Fibroblast of pulmonary artery (primary cell): ENCODE data around the gene TMPRSS4.

Experiments used
- DNase-seq: peaks from one replicate; pipeline ENCODE4 v3.0.0-alpha.2; 2010; ENCODE audit warnings: low read depth
- H3K4me3 ChIP-seq: replicated peaks from 2 replicates; pipeline ENCODE4 v1.5.1; 2011; ENCODE audit warnings: low read depth, mild to moderate bottlenecking, control low read depth, low read length, moderate library complexity
- CTCF ChIP-seq: IDR thresholded peaks from 2 replicates; pipeline ENCODE4 v1.5.1; 2011; ENCODE audit warnings: mild to moderate bottlenecking, control low read depth, low read length, inconsistent platforms; ENCODE audit errors: missing control alignments

The TMPRSS4 gene

GRCh38 chr11:118046051-118046963 is 30.6 kb upstream of the TMPRSS4 start:
- DNase-seq: no peak
- no peak overlapping the region for H3K4me3 ChIP-seq
- no peak for TF ChIP-seq CTCF

- H3K4me3 ChIP-seq: no peak overlapping the region
- no peak for TF ChIP-seq CTCF
- DNase-seq: no peak
Observed at GRCh38 chr11:118046964-118047700, 29.7 kb upstream of the TMPRSS4 start.

GRCh38 chr11:118047749-118048148 is 29.1 kb upstream of the TMPRSS4 start:
- no peak for TF ChIP-seq CTCF
- no peak for DNase-seq
- no peak overlapping the region for H3K4me3 ChIP-seq

GRCh38 chr11:118048472-118049370 is 28.2 kb upstream of the TMPRSS4 start:
- no peak for TF ChIP-seq CTCF
- DNase-seq: no peak
- no peak overlapping the region for H3K4me3 ChIP-seq

- no peak for TF ChIP-seq CTCF
- DNase-seq: no peak
- no peak overlapping the region for H3K4me3 ChIP-seq
Observed at GRCh38 chr11:118049771-118050170, 27.1 kb upstream of the TMPRSS4 start.

GRCh38 chr11:118050208-118050891 is 26.5 kb upstream of the TMPRSS4 start:
- no peak for DNase-seq
- no peak overlapping the region for H3K4me3 ChIP-seq
- no peak for TF ChIP-seq CTCF
